Activated gamma-delta T cell treated with anti-CD3 and anti-CD28 coated beads, Interleukin-2, amount 50 U/mL, for 16 hours (primary cell): ENCODE measurements around the gene PSMD12.
"Not testable (repeated sequence)": the region's sequence is repeated elsewhere in the genome, so short reads cannot be mapped to it uniquely, and the experiment has no call there.

ENCODE experiments used
- DNase-seq: peaks from one replicate; pipeline ENCODE4 v3.0.0-alpha.2; 2020; ENCODE audit warnings: low read depth

Gene PSMD12

GRCh38 chr17:67305446-67306235, 60.7 kb downstream of the PSMD12 start:
- DNase-seq, result not testable (repeated sequence)

- DNase-seq, result no peak
These were observed 68.9 kb downstream of the PSMD12 start for GRCh38 chr17:67297454-67297960.

- DNase-seq, result no peak
These were observed 71.8 kb downstream of the PSMD12 start for GRCh38 chr17:67294451-67295199.

- peak; percentile 55 for DNase-seq
These were observed 72.8 kb downstream of the PSMD12 start for GRCh38 chr17:67293251-67294203.

- no peak for DNase-seq
These were observed 75.6 kb downstream of the PSMD12 start for GRCh38 chr17:67290711-67291291.

- no peak for DNase-seq
These were observed 76.1 kb downstream of the PSMD12 start for GRCh38 chr17:67290244-67290643.

- DNase-seq, result no peak
These were observed 77.0 kb downstream of the PSMD12 start for GRCh38 chr17:67289181-67289876.
